Right kidney (tissue), 1 donor: ENCODE data around the gene LMAN1L.

Experiments
- DNase-seq: peaks from one replicate; pipeline ENCODE4 v3.0.0-alpha.2; 2016

LMAN1L gene

DNA sequence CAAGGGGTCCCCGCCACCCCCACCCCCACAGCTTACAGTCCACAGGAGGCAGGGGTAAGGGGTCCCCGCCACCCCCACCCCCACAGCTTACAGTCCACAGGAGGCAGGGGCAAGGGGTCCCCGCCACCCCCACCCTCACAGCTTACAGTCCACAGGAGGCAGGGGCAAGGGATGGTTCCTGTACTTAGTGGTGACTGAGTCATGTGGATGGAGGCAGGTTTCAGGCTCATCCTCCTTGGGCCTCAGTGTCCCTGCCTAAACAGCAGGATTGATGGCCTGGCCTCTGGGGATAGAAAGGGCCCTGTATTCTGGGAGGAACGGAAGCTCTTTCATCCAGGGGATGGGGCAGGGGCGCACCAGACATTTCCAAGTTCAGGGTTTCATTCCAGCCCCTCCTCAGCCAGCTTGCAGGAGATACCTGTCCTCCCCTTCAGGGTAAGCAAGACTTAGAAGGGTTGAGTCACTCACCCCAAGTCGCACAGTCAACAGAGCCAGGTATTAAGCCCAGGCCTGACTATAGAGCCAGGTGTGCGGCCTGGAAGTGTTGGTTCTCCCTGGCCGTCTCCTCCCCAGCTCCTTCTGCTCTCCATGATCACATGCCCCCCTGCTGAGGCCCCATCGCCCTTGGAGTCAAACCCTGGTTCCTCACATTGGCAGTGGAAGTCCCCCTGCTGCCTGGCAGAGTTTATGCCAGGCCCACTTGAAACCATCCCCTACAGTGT lies 18.2 kb upstream of the LMAN1L start:
- no peak for DNase-seq

DNA sequence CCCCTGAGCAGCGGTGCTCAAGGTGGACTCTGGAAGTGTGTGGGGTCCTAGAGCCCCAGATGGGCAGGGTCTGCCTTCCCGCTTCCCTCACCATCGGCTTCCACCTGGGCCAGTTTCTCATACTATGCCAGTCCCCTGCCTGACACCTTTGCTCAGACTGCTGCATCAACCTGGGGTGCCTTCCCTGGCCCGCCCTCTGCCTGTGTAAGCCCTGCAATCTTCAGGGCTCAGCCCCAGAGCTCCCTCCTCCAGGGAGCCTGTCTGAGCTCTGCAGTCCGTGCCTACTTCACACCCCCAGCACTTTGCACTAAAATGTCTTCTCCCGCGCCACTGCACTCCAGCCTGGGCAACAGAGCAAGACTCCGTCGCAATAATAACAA lies 17.7 kb upstream of the LMAN1L start:
- DNase-seq, result no peak

DNA sequence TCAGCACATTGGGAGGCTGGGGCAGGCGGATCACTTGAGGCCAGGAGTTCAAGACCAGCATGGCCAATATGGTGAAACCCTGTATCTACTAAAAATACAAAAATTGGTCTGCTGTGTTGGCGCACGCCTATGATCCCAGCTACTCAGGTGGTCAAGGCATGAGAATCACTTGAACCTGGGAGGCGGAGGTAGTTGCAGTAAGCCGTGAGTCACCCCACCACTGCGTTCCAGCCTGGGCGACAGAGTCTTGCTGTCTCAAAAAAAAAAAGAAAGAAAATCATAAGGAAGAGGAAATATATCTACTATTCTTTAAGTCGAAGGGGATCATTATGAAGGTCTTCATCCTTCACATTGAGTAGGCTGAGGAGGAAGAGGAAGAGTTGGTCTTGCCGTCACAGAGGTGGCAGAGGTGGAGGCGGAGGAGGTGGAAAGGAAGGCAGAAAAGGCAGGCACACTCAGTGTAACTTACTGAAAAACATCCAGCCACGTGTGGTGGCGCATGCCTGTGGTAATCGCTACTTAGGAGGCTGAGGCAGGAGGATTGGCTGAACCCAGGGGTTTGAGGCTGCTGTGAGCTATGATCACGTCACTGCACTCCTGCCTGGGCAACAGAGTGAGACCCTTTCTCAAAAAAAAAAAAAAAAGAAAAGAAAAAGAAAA lies 16.5 kb upstream of the LMAN1L start:
- DNase-seq, result no peak

DNA sequence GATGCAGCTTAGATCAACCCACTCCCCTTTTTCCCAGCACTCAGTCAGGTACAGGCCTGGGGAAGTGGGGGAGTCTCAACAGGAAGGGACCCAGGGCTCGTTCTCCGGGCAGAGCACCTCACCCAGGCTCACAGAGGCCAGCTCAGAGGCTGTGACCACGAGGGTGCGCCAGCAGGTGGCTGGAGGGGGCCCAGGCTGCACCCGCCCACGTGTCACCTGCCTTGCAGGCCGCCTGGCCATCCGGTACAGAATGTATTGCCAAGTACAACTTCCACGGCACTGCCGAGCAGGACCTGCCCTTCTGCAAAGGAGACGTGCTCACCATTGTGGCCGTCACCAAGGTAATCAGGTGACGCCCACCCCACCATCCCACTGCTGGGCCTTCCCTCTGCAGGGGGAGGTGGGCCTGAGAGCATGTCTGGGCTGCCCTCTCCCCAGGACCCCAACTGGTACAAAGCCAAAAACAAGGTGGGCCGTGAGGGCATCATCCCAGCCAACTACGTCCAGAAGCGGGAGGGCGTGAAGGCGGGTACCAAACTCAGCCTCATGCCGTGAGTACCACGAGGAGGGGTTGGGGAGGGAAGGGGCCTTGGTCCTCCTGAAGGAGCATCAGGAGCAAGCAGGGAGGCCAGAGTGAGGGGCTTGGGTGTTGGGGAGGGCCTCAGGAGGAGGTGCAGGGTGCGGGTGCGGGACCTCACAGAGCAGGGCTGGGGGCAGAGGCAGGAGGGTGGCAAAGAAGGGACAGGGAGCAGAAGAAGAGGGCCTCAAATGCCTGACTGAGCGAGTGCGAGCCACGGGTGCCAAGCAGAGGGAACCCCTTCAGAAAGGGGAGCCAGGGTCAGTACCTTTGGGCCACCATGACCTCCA lies 14.0 kb upstream of the LMAN1L start:
- no peak for DNase-seq

DNA sequence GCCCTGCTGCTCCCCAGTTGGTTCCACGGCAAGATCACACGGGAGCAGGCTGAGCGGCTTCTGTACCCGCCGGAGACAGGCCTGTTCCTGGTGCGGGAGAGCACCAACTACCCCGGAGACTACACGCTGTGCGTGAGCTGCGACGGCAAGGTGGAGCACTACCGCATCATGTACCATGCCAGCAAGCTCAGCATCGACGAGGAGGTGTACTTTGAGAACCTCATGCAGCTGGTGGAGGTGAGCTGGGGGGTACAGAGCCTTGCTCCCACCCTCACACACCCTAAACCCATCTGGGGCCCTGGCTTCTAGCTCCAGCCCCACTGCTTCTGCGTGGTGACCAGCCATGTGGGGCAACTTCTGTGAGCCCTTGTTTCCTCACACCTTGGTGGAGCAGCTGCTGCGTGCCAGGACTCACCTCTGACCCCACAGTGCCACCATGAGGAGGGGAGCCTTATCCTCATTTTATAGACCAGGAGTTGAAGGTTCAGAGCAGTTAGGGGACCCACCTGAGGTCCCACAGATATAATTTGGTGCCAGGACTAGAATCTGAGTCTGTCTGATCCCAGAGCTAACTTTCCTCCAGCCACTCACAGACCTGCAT lies 13.3 kb upstream of the LMAN1L start:
- no peak for DNase-seq

DNA sequence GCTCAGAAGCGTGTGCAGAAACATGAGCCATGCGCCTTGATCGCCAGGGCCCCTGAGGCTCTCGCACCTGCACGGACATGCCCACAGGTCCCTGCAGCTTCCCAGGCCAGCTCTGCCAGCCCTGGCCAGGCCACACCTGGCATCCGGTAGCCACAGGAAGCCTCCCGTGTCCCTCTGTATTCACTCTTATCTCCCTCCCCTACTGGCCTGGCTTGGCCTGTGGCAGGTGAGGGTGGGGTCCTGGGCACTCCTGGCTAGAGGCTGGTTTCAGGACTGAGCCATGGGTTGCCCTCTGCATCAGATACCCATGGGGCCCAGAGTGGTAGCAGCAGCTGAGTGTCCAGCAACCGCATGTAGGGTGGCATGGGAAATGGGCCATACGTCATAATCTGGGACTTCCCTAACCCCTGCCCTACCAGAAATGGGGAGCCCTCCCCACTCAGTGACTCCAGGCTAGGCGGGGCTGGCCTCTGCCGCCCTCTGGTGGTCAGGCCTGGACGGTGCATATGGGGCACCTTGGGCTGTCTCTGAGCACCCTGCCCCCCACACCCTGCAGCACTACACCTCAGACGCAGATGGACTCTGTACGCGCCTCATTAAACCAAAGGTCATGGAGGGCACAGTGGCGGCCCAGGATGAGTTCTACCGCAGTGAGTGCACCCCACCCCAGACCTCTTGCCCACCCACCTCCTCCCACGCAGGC lies 12.6 kb upstream of the LMAN1L start:
- no peak for DNase-seq

DNA sequence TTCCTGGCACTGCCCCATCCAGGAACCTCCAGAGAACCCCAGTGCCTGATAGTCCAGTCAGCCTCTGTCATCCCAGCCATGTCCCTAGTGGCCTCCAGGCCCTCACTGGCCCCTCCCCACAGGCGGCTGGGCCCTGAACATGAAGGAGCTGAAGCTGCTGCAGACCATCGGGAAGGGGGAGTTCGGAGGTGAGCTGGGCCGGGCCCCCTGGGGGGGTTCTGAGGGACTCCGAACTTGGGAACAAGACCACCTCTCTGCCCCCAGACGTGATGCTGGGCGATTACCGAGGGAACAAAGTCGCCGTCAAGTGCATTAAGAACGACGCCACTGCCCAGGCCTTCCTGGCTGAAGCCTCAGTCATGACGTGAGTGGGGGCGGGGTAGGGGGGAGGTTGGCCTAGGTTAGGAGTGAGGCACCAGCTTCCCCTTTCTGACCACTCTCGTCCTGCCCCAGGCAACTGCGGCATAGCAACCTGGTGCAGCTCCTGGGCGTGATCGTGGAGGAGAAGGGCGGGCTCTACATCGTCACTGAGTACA lies 12.0 kb upstream of the LMAN1L start:
- no peak for DNase-seq

DNA sequence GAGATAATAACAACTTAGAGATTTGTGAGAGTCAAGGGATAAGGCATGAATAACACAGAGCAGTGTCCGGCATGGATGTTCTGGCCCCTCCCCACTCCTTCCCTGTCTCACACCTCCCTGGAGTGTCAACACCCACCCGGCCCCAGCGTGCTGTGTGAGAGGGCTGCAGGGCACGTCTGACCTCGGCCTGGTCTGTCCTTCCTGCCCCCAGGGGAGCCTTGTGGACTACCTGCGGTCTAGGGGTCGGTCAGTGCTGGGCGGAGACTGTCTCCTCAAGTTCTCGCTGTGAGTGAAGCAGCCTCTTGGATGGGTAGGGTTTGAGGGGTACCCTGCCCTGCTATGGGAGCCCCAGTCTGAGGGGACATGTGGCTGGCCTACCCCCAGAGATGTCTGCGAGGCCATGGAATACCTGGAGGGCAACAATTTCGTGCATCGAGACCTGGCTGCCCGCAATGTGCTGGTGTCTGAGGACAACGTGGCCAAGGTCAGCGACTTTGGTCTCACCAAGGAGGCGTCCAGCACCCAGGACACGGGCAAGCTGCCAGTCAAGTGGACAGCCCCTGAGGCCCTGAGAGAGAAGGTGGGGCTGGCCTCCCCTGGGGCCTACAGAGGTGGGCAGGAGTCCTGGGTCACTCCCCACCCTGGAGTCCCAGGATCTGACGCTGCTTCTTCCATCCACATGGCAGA lies 11.2 kb upstream of the LMAN1L start:
- DNase-seq, result no peak

DNA sequence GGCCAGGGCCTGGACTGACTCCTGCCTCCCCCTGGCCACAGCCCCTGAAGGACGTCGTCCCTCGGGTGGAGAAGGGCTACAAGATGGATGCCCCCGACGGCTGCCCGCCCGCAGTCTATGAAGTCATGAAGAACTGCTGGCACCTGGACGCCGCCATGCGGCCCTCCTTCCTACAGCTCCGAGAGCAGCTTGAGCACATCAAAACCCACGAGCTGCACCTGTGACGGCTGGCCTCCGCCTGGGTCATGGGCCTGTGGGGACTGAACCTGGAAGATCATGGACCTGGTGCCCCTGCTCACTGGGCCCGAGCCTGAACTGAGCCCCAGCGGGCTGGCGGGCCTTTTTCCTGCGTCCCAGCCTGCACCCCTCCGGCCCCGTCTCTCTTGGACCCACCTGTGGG lies 10.3 kb upstream of the LMAN1L start:
- no peak for DNase-seq

DNA sequence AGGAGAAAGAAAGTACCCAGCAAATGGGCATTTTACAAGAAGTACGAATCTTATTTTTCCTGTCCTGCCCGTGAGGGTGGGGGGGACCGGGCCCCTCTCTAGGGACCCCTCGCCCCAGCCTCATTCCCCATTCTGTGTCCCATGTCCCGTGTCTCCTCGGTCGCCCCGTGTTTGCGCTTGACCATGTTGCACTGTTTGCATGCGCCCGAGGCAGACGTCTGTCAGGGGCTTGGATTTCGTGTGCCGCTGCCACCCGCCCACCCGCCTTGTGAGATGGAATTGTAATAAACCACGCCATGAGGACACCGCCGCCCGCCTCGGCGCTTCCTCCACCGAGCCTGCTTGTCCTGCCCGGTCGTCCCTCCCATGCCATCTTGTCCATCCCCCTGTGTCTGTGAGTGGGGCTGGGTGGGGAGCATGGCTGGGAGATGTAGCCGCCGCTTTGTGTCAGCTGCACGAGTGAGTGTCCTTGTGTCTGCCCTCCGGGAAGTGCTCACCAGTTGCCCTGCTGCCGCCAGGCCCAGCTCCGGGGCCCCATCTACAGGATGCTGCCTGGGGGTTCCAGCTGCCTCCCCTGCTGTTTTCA lies 9.7 kb upstream of the LMAN1L start:
- DNase-seq, result no peak

DNA sequence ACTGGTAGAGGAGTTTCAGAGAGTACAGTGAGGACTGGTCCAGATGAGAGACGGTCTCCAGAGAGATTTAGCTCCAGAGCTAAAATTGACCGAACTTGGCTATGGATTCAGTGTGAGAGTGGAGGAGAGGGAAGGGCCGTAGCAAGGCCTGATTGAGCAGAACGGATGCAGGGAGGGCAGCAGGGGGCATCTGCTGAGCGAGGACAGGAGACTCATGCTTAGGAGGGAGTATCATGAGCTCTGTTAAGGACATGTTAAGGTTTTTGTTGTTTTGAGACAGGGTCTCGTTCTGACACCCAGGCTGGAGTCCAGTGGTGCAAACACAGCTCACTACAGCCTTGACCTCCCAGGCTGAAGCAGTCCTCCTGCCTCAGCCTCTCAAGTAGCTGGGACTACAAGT lies 7.7 kb upstream of the LMAN1L start:
- no peak for DNase-seq

DNA sequence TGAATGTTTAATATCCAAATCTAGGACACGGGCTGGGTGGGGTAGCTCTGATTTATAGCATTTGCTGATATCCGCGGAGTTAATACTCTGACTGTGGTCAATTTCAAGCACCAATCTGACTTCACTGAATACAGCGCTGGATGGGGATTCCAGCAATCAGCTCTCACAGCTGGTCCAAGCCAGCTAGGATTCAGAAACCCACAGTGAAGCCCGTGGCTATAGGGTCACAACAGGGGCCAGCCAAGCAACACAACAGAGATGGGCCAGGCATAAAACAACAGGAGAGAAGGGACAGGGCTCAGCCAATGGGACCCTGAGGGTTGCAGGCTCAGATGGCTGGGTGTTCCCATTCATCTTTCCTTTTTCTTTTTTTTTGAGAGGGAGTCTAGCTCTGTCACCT lies 5.4 kb upstream of the LMAN1L start:
- DNase-seq, result no peak

DNA sequence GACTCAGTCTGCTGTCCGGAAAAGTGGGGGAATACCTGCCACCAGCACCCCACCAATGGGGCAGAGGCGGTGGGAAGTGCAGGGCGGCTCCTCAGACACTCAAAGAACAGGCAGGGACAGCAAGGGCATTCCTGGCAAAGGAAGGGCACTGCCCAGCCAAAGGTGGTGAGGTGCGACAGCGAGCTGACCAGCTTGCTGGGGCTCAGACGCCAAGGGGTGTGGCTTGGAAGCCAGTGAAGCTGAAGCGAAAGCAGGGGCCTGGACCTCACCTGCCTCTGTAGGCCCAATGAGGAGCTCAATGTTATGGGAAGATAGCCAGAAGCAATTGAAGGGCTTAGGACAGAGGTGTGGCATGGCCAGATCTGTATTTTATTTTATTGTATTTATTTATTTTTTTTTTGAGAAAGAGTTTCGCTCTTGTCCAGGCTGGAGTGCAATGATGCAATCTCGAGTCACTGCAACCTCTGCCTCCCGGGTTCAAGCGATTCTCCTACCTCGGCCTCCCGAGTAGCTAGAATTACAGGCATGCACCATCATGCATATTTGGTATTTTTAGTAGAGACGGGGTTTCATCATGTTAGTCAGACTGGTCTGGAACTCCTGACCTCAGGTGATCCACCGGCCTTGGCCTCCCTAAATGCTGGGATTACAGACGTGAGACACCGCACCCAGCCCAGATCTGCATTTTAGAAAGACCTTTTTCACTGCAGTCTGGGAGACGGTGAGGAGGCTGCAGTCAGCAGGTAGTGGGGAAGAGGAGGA lies 4.4 kb upstream of the LMAN1L start:
- no peak for DNase-seq

DNA sequence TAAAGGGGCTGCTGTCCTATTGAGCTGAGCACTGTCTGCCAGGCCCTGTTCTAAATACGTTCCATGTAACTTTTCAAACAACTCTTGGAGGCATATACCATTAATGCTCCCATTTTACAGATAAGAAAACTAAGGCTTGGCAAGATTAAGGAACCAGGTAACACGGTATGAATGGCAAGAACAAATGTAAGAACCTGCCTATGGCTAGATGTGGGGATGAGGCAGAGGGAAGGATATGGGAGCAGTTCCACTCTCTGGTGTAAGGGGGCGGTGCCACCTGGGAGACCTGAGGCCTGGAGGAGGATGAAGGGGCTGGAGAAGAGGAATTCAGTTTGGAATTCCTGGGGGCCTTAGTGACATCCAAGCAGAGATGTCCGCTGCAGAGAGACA lies 3.8 kb upstream of the LMAN1L start:
- no peak for DNase-seq

DNA sequence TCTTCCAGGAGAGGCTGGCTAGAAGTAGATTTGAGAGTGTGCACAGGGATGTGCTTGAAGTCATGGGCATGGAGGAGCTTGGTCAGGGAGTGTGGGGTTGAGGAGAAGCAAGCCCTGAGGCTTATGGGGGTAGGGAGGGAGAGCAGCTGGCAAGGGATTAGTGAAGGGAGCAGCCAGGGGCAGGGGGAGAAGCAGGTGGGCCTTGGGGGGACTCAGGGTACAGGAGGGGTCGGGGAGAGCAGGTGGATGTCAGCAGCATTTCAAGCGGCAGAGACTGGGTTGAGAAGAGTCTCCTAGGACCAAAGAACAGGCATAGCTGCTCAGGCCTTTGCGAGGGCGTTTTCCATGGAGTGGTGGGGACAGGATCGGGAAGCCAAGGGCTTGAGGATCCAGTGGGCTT lies 3.4 kb upstream of the LMAN1L start:
- no peak for DNase-seq

DNA sequence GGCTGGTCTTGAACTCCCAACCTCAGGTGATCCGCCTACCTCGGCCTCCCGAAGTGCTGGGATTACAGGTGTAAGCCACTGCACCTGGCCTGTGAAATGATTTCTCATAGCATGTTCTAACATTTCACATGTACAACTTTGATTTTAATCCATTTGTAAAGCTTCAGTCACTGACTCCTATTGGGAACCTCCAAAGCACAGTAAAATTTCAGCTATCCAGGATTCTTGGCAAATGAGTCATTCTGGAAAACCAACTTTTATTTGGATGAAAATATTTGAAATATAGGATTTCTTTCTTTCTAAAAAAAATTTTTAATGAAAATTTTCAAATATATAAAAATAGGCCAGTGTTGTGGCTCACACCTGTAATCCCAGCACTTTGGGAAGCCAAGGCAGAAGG lies 2.7 kb upstream of the LMAN1L start:
- DNase-seq, result no peak

DNA sequence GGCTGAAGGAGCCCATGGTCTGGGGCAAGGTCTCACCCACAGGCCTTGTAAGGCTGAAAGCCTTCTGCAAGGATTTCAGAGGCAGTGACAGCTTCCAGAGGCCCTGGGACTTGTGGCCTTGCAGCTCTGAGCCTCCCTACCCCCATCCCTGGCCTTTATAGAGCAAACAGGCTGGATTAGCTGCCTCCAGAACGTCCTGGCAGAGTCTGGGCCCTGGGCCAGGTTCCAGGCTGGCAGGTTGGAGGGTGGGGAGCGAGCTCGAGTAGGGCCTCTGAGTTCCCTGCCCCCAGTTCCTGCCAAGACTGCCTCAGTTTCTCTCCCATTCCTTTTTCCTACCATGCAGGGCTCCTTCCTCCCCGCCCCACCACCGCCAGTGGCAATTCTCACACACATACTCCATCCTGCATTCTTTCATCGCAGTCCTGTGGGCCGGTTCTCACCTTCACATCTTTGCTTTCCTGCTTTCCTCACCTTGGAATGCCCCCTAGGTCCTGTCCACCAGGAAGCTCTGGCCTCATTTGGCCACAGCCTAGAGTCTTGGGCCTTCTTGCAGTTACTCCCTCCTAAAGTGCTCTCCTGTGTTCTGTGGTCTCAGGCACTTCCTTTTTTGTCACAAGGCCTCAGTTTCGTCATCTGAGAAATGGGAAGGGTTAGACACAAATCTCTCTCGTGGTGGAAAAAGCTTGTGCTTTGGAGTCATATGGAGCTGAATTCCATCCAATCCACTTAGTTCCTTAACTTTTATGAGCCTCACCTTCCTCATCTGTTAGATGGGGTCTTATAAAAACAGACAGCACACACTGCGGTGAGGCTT lies 2.7 kb downstream of the LMAN1L start:
- no peak for DNase-seq

DNA sequence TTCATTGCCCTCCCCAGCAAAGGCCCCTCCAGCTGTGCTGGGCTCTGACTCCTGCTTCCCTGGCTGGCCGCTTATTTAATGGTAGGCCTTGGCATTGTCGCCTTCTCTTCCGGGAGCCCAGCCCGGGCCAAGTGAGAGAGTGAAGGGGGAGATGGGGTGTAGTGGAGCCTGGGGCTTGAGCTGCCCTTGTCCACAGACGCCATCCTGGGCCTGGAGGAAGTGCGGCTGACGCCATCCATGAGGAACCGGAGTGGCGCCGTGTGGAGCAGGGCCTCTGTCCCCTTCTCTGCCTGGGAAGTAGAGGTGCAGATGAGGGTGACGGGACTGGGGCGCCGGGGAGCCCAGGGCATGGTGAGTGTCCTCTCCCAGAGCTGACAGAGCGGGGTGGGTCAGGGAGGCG lies 3.3 kb downstream of the LMAN1L start:
- no peak for DNase-seq

DNA sequence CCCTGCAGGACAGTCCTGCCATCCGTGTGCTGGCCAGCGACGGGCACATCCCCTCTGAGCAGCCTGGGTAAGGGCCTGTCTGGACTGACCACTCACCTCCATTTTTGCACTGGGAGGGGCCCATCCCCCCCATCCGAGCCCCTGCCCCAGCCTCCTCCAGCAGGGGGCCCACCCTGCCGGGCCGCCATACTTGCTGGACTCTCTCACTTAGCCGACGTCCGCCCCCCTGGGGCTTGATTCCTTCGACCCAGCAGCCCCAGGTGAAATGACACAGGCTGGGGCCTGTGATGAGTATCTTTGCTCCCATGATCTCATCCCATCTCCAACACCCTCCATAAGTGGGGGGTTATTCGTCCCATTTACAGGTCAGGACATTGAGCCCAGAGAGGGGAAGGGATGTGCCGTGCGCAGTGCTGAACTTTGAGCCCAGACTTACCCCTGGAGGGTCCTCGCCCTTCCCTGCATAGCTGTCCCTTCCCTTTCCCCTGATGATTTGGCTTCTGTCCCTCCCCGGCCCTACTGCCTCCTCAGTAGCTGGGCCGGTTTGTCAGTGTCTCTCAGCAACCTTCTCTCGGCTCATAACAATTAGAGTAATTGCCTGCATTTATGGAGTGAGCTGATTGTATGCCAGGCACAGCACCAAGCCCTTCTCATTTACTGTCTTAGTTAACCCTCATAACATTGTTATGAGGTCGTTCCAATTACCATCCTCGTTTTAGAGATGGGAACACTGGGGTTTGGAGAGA lies 4.2 kb downstream of the LMAN1L start:
- no peak for DNase-seq
